Measurements from ENCODE around the gene PRKG1.

The PRKG1 gene

GRCh38 chr10:52268790-52269189, 1194.5 kb downstream of the PRKG1 start:
- no peak for DNase-seq (ENCODE audit: low read depth in 2 of 2, low spot score in 1 of 2)

- DNase-seq (ENCODE audit: low read depth in 2 of 2, low spot score in 1 of 2), result no peak
Measured at GRCh38 chr10:52269233-52269632, 1194.9 kb downstream of the PRKG1 start.

GRCh38 chr10:52276163-52276562, 1201.9 kb downstream of the PRKG1 start:
- DNase-seq (ENCODE audit: low read depth in 2 of 2, low spot score in 1 of 2), result no peak

GRCh38 chr10:52276986-52277385, 1202.7 kb downstream of the PRKG1 start:
- no peak for DNase-seq (ENCODE audit: low read depth in 2 of 2, low spot score in 1 of 2)

- no peak for DNase-seq (ENCODE audit: low read depth in 2 of 2, low spot score in 1 of 2)
Measured at GRCh38 chr10:52279546-52279945, 1205.3 kb downstream of the PRKG1 start.

GRCh38 chr10:52280051-52280450, 1205.8 kb downstream of the PRKG1 start:
- no peak for DNase-seq (ENCODE audit: low read depth in 2 of 2, low spot score in 1 of 2)

- DNase-seq (ENCODE audit: low read depth in 2 of 2, low spot score in 1 of 2), result no peak
Measured at GRCh38 chr10:52283174-52283573, 1208.9 kb downstream of the PRKG1 start.

GRCh38 chr10:52284416-52285013, 1210.2 kb downstream of the PRKG1 start:
- DNase-seq (ENCODE audit: low read depth in 2 of 2, low spot score in 1 of 2), result no peak

- no peak for DNase-seq (ENCODE audit: low read depth in 2 of 2, low spot score in 1 of 2)
Measured at GRCh38 chr10:52287866-52288265, 1213.6 kb downstream of the PRKG1 start.

- DNase-seq (ENCODE audit: low read depth in 2 of 2, low spot score in 1 of 2), result no peak
Measured at GRCh38 chr10:52297747-52298146, 1223.5 kb downstream of the PRKG1 start.

GRCh38 chr10:52300599-52301277, 1226.5 kb downstream of the PRKG1 start:
- no peak for DNase-seq (ENCODE audit: low read depth in 2 of 2, low spot score in 1 of 2)

GRCh38 chr10:52308251-52309031, 1234.2 kb downstream of the PRKG1 start:
- DNase-seq (ENCODE audit: low read depth in 2 of 2, low spot score in 1 of 2), result no peak

- no peak for DNase-seq (ENCODE audit: low read depth in 2 of 2, low spot score in 1 of 2)
Measured at GRCh38 chr10:52312942-52313255, 1238.6 kb downstream of the PRKG1 start.

GRCh38 chr10:52313256-52313932, 1239.1 kb downstream of the PRKG1 start:
- DNase-seq (ENCODE audit: low read depth in 2 of 2, low spot score in 1 of 2), result no peak

GRCh38 chr10:52313933-52314821, 1239.9 kb downstream of the PRKG1 start, which contains the start of gene DKK1:
Gene DKK1, plus strand, starts transcription at chr10:52314281. Its CDS starts 154 bp downstream, at chr10:52314435.
- DNase-seq (ENCODE audit: low read depth in 2 of 2, low spot score in 1 of 2), result no peak

GRCh38 chr10:52314822-52315552, 1240.7 kb downstream of the PRKG1 start:
- DNase-seq (ENCODE audit: low read depth in 2 of 2, low spot score in 1 of 2), result no peak

GRCh38 chr10:52316001-52316400, 1241.7 kb downstream of the PRKG1 start:
- DNase-seq (ENCODE audit: low read depth in 2 of 2, low spot score in 1 of 2), result no peak

- DNase-seq (ENCODE audit: low read depth in 2 of 2, low spot score in 1 of 2), result no peak
Measured at GRCh38 chr10:52316500-52316899, 1242.2 kb downstream of the PRKG1 start.

- DNase-seq (ENCODE audit: low read depth in 2 of 2, low spot score in 1 of 2), result no peak
Measured at GRCh38 chr10:52318136-52318701, 1243.9 kb downstream of the PRKG1 start.
